GM18858 (cell line): ENCODE data around the gene MRPS23.

ENCODE experiments used
- ATAC-seq: cut with Tn5 transposase; IDR thresholded peaks from one replicate; pipeline ENCODE4 v1.9.1; 2021; ENCODE audit not compliant: unreplicated experiment

The MRPS23 gene

DNA sequence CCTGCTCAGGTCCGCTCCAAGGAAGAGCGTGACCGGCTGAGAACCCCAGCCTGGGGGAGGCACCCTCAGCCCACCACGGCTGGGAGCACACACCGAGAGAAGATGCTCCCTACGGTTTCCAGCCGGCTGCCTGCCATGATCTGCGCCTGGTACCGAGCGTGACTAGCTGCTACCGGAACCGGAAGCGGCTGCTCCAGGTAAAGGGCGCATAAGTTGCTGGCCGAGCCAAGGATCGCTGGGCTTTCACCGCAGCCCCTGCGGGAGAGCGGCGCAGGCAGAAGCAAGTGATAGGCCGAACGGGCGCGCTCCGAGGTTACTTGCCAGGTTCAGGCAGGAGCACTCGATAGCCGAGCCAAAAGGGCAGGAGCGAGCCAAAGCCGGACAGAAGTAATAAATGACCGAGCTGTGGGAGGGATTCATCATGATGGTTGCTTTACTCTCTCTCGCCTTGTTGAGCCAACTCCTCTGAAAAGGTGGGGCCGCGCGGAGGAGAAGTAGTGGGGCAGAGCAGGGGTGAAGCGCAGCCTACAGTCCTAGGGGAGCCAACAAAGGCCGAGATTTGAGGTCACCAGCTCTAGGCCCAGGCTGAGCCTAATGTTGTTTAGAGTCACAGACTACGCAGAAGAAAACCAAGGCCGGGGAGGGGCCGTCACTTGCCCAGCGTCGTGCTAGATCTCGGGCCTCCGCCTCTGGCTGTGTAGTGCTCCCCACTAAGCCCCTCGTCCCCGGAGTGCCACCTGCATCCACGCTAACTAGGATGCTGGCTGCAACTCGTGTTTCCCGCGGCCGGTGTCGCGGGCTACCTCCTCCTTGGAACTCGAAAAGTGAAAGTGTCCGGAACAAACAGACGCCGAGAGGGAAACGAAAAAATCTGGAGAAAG lies at the start of gene MRPS23:
Gene MRPS23, minus strand, starts transcription at position 171 of the 881 bp plus-strand sequence. Its CDS starts 34 bp downstream, at position 137.
- ATAC-seq = peak; percentile 90

- ATAC-seq = no peak
These were observed 49.5 kb upstream of the MRPS23 start for GRCh38 chr17:57899391-57899790.

DNA sequence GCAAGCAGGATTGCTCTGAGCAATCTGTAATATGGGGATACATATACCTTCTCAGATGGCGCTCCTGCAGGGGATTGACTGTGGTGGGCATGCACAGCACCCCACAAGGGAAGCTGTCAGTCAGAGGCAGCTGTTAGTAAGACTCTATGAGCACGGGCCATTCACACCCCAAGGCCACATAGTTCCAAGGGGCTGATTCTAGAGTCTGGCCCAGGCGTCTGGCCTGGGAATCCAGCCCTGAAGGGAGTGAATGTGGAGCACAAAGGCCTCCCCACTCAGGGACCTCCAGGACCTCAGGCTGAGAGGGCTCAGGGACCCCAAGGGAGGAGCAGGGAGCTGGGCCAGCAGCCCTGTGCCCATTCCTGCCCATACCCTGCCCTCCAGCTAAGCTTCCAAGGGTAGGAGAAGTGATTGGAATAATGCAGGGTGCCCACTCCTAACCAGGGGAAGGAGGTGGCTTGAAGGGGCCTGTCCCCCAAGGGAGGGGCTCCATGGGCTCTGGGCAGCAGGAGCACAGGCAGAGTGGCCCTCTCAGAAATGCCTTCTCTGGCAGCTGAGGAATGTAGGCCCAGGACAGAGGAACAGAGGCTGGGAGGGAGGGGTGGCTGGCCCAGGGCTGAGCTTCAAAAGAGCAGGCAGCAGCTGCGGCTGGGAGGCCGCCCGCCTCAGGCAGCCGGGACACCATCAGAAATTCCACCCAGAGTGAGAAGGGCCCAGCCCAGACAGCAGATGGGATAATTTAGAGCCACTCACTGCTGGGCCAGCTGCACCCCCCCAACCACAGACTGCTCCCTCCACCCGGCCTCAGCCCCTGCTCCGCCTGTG lies 48.9 kb upstream of the MRPS23 start:
- ATAC-seq = no peak

GRCh38 chr17:57895382-57896060 lies 45.7 kb upstream of the MRPS23 start:
- ATAC-seq = no peak

GRCh38 chr17:57894848-57895247 lies 45.0 kb upstream of the MRPS23 start:
- ATAC-seq = no peak

- no peak for ATAC-seq
These were observed 43.2 kb upstream of the MRPS23 start for GRCh38 chr17:57892820-57893595.

DNA sequence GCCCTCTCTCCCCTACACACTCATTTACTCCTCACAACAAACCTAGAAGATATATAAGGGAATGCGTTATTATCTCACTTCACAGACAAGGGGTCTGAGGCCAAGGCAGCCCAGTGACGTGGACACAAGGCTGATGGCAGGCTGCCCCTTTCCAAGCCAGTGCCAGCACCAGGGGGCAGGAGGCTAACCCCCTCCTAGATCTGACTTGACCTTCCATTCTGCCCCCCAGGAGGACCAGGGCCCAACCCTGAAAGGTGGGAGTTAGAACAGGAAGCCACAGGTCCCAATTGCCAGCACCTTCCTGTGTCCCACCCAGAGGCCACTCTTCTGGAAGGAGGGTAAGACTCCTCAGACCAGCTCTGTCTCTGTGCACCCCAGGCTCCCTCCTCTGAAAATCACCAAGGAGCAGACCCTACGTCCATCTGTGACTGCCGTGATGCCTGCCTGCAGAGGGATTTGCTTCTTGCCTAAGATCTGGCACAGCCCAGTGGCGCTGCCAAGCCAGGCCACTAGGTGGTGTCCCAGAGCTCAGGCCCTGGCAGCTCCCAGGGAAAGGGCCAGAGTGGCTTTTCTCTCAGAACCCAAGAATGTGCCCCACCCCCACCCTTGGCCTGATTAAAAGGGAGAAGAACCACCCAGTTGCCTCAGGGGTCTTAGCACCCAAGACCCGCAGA lies 42.4 kb upstream of the MRPS23 start:
- no peak for ATAC-seq

DNA sequence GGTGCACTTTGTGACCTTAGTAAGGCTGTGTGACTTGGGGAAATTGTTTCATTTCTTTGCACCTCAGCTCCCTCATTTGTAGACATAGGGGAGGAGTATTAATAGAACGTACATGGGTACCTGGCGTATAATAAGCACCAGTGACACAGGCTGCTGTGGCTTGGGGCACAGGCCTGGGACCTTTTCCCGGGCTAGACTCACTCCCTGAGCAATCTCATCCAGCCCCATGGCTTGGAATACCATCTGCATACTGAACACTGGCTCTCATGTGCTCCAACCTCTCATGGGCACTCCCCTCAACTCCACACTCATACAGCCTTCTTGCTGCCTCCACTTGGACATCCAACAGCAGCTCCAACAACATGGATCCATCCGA lies 41.0 kb upstream of the MRPS23 start:
- ATAC-seq = no peak

DNA sequence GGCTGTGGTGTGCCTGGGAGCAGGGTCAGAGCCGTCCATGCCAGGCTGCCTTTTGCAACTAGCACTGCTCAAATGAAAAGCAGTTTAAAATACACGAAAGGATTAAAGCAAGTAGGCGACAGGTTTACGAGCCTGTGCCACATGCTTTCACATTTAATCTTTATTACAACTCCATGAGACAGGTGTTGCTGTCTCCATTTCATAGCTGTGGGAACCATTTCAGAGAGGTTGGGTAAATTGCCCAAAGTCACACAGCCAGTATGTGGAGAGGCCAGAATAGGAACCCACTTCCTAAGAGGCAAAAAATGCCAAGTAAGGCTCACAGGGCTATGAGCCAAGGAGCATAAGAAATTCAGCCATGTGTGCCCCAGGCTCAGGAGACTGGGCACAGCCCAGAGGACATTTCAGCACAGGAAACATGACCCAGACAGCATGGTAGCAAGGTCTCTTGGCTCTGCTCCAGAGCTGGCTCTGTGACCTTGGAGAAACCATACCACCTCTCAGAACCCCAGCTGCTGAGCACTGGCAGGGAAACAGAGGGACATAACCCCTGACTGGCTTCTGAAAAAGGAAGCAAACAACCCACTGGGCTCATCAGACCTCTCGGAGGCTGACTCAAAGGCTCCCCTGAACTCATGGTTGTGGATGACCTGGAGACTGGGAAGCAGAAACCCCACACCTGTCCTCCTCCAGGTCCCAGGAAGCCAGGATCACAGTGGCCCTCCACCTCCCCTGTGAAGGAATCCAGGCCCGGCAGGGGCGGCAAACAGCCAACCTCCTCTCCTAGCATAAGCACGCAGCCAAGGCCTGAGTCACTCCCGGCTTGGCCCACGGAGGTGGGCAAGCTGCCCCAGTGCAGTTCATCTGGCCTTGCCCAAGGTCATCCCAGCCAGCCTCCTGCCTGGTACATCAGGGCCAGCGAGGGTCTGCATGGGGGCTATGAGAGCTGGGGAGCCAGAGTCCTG lies 40.3 kb upstream of the MRPS23 start:
- no peak for ATAC-seq

DNA sequence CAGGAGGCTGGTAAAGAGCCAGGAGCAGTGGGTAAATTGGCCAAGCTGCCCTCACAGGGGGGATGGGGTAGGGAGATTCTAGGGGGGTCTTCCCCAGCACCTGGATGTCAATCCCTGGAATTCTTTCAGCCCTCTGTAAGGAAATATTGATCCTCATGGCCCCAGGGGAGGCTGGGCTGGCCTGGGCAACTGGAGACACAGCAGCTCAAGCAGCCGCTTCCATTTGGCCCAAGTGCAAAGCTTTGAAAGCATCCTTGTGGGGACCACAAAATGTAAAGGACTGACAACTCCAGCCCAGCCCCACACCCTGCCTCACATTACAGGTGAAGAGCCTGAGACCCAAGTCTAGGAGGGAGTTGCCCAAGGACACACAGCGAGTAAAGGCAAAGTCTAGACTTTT lies 39.4 kb upstream of the MRPS23 start:
- no peak for ATAC-seq

- ATAC-seq = no peak
These were observed 38.7 kb upstream of the MRPS23 start for GRCh38 chr17:57888311-57889216.

DNA sequence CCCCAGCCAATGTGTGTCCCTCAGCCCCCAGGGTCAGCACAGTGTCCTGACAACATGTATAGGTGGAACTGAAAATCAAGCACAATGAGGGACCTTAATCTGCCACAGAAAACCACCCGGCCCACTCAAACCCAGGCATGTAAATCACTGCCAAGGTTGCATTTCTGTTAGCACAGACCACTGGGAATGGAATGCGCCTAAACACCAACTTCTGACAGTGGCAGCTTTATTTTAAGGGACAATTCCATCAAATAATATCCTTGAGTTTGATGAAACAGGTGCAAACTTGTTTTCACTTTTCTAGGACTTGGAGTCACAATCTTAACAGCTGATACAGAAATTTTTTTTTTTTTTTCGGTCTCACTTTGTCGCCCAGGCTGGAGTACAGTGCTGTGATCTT lies 37.3 kb upstream of the MRPS23 start:
- ATAC-seq = no peak

DNA sequence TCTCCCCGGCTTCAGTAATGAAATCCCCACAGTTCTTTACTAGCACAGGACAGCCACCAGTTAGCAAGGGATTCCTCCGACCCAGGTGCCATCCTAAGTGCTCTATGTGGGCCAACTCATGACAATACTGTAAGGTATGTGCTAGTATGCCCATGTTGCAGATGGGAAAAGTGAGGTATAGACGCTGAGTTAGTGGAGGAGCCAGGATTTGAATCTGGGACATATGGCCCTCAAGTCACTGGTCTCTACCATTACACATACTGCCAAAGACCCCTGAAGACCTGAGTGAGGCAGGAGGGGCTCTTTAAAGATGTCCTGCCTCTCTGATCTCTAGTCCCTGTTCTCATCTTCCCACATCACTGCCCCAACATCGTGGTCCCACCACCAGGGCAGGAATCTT lies 36.2 kb upstream of the MRPS23 start:
- ATAC-seq = no peak

DNA sequence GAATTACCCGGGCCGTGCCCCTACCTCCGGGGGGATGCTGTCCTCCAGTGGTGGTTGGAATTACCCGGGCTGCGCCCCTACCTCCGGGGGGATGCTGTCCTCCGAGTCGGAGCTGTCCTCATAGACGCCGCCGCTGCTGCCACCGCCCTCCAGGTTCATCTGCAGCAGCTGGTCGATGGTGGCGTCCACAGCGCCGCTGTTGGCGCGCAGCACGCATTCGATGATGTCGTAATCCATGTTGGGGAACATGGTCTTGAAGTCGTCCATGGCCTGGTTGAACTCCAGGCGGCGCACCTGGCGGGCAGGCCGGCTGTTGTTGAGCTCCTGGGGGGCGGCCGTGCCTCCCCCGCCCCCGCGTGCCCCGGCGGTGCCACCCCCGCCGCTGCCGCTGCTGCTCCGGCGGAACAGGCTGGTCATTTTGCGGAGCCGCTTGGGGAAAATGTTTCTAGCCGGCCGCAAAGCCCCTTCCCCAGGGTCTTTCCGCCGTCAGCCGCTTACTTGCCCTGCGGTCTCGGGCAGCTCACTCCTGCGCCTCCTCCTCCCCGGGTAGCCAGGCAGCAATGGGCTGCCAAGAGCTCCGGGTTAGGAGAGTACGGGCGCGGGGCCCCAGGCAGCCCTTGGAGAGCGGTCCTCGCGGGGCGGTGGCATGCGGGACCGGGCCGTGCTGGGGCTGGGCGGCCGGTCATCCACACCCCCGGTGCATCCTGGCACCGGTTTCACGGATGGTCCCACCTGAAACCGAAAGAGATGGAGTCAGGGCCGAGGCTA lies 35.5 kb upstream of the MRPS23 start:
- ATAC-seq = no peak

GRCh38 chr17:57881783-57882351 lies 32.0 kb upstream of the MRPS23 start:
- ATAC-seq = no peak

- ATAC-seq = no peak
These were observed 31.3 kb upstream of the MRPS23 start for GRCh38 chr17:57881143-57881542.

DNA sequence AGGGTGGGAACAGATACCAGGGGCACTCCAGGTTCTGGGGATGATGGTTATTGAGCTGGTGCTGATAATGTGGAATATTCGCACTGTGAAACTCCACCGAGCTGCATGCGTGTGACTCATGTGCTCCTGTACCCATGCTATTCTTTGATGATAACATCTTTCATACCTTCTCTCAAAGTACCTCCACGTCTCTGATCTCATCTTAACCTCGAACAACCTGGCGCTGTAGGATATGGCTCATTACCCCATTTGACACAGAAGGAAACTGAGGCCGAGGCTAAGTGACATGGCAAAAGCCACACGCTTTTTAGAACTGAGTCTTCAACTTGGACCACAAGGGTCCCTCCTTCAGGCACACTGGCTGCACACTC lies 30.2 kb upstream of the MRPS23 start:
- no peak for ATAC-seq
